ENCODE results near the gene ITPRIPL2. TPM values are rescaled to one million over a fixed set of nuclear protein-coding genes. Genes with fewer than 3 reads are reported as not detected.

Gene ITPRIPL2
- total and polyA plus RNA-seq, 7 donors = 4.7 to 17.9 (median 14.8) TPM

DNA sequence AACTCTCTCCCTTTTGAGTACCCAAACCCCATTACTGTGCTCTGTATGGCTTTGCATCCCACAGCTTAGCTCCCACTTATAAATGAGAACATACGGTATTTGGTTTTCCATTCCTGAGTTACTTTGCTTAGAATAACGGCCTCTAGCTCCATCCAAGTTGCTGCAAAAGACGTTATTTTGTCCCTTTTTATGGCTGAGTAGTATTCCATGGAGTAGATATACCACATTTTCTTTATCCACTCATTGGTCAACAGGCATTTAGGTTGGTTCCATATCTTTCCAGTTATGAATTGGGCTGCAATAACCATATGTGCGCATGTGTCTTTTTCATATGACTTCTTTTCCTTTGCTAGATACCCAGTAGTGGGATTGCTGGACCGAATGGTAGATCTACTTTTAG is 34.4 kb downstream of the ITPRIPL2 start:
- Histone ChIP-seq H3K27me3 (ENCODE audit: insufficient read depth in 3 of 3, low read length in 2 of 3) (no peaks in the 10 kb centered on the region), H3K27ac (no peak overlapping the region), H3K4me3 (no peak overlapping the region), H3K9me3 (peaks cover 7% of the 10 kb centered on the region), H3K36me3 (ENCODE audit: insufficient read depth in 1 of 2, low read depth in 1 of 2) (no peaks in the 10 kb centered on the region), H3K4me1 (no peaks in the 10 kb centered on the region)
- TF ChIP-seq CTCF (IDR thresholded peaks at IDR 0.05) = no peak
- ATAC-seq (no peak), DNase-seq (no peak)
- intact Hi-C loops (cut with DNase I) = loop anchor here in 1 of 2 donors (5.0 kb wide), 1 partner anchor 46 kb away; no protein-coding TSS in a partner anchor
- 87 to 95% (median 92%) methylated on average over 5 of the region's 5 CpGs for WGBS, 3 donors

GRCh38 chr16:19151310-19151709 is 37.5 kb downstream of the ITPRIPL2 start:
- Histone ChIP-seq H3K9me3 (peaks cover 7% of the 10 kb centered on the region), H3K4me3 (no peak overlapping the region), H3K27ac (no peak overlapping the region), H3K36me3 (ENCODE audit: insufficient read depth in 1 of 2, low read depth in 1 of 2) (no peaks in the 10 kb centered on the region), H3K27me3 (ENCODE audit: insufficient read depth in 3 of 3, low read length in 2 of 3) (no peaks in the 10 kb centered on the region), H3K4me1 (no peaks in the 10 kb centered on the region)
- intact Hi-C loops (cut with DNase I) = no loop called here
- WGBS, 3 donors = 48 to 72% (median 51%) methylated on average over 2 of the region's 2 CpGs
- ATAC-seq (no peak), DNase-seq (no peak)
- TF ChIP-seq CTCF (IDR thresholded peaks at IDR 0.05) = no peak

- H3K9me3 ChIP-seq = peaks cover 7% of the 10 kb centered on the region
- ATAC-seq (no peak), DNase-seq (no peak)
- no peak overlapping the region for H3K27ac ChIP-seq
- H3K4me1 ChIP-seq = no peaks in the 10 kb centered on the region
- H3K4me3 ChIP-seq = no peak overlapping the region
- no peaks in the 10 kb centered on the region for H3K27me3 ChIP-seq (ENCODE audit: insufficient read depth in 3 of 3, low read length in 2 of 3)
- WGBS, 3 donors = 58 to 73% (median 71%) methylated on average over 1 of the region's 1 CpG
- H3K36me3 ChIP-seq (ENCODE audit: insufficient read depth in 1 of 2, low read depth in 1 of 2) = no peaks in the 10 kb centered on the region
- intact Hi-C loops (cut with DNase I) = no loop called here
- no peak for TF ChIP-seq CTCF (IDR thresholded peaks at IDR 0.05)
These were observed 38.3 kb downstream of the ITPRIPL2 start for GRCh38 chr16:19152042-19152441.

DNA sequence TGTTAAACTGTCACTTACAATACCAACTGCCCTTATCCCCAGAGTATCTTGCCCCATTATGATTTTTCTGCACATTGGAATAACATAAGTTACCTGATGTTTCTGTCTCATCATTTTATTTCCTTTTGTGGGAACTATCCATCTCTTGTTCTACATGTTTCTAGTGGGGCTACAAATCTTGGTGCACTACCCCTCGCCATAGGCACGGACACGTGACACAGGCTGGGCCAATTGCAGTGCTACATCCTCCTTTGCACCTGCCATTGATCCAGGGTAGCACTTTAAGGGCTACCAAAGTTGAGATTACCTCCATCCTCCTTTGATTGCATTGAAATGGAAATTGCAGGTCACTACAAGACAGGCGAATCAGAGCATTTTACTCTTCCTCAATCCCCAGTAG is 40.1 kb downstream of the ITPRIPL2 start:
- no peaks in the 10 kb centered on the region for H3K27me3 ChIP-seq (ENCODE audit: insufficient read depth in 3 of 3, low read length in 2 of 3)
- no peak overlapping the region for H3K4me3 ChIP-seq
- no peak for ATAC-seq
- no peak for DNase-seq
- no peak for TF ChIP-seq CTCF (IDR thresholded peaks at IDR 0.05)
- intact Hi-C loops (cut with DNase I) = no loop called here
- H3K27ac ChIP-seq = no peak overlapping the region
- WGBS, 3 donors = 53 to 69% (median 58%) methylated on average over 4 of the region's 4 CpGs
- no peaks in the 10 kb centered on the region for H3K36me3 ChIP-seq (ENCODE audit: insufficient read depth in 1 of 2, low read depth in 1 of 2)
- H3K4me1 ChIP-seq = no peaks in the 10 kb centered on the region
- no peaks in the 10 kb centered on the region for H3K9me3 ChIP-seq

GRCh38 chr16:19162085-19162484 is 48.3 kb downstream of the ITPRIPL2 start:
- H3K9me3 ChIP-seq = no peaks in the 10 kb centered on the region
- no peaks in the 10 kb centered on the region for H3K27me3 ChIP-seq (ENCODE audit: insufficient read depth in 3 of 3, low read length in 2 of 3)
- H3K4me3 ChIP-seq = no peak overlapping the region
- intact Hi-C loops (cut with DNase I) = no loop called here
- no peaks in the 10 kb centered on the region for H3K36me3 ChIP-seq (ENCODE audit: insufficient read depth in 1 of 2, low read depth in 1 of 2)
- no peak for TF ChIP-seq CTCF (IDR thresholded peaks at IDR 0.05)
- no peak overlapping the region for H3K27ac ChIP-seq
- no peaks in the 10 kb centered on the region for H3K4me1 ChIP-seq
- WGBS, 3 donors = 51 to 73% (median 63%) methylated on average over 4 of the region's 4 CpGs
- ATAC-seq (no peak), DNase-seq (no peak)

Data from psoas muscle (tissue), 8 donors.